H1 (cell line): ENCODE results near the gene CCL24. TPM values are rescaled to one million over a fixed set of nuclear protein-coding genes. Genes with fewer than 3 reads are reported as not detected.

Experiments used
- CTCF ChIA-PET: fragments of 300-600 bp; sonication (Branson Sonifier 250); formaldehyde crosslinking; loops from one replicate; lab custom pipeline; 2021; ENCODE audit not compliant: partially characterized antibody; lab: Charles Lee
- POLR2A ChIA-PET: fragments of 300-600 bp; sonication (Branson Sonifier 250); formaldehyde crosslinking; loops from one replicate; lab custom pipeline; 2021; ENCODE audit warnings: inconsistent platforms; ENCODE audit not compliant: partially characterized antibody; lab: Charles Lee
- DNase-seq, 2 experiments: peaks; one replicate each; pipeline versions ENCODE4 v3.0.0 to v3.0.0-alpha.2; 2010 to 2022; ENCODE audit warnings: low spot score in 2 of 2, low read depth in 1 of 2, mixed read lengths in 1 of 2
- FAIRE-seq: peaks from 2 replicates; lab custom pipeline; 2011; peaks lifted over from hg19 to GRCh38; lab: Jason Lieb, UNC
- H2AFZ ChIP-seq: 2 replicates; pipeline ENCODE4 v1.8.1; 2012; ENCODE audit warnings: low read length, inconsistent platforms
- H2AK5ac ChIP-seq: 2 replicates; pipeline ENCODE4 v1.6.1; 2013; ENCODE audit warnings: low read depth, low read length
- H2BK120ac ChIP-seq: replicated peaks from 2 replicates; pipeline ENCODE3; 2013; ENCODE audit warnings: low read depth, low read length, inconsistent platforms
- H2BK12ac ChIP-seq: 2 replicates; pipeline ENCODE4 v1.6.1; 2013; ENCODE audit warnings: low read depth, low read length
- H2BK15ac ChIP-seq: 2 replicates; pipeline ENCODE4 v1.6.1; 2013; ENCODE audit warnings: low read length
- H2BK20ac ChIP-seq: 2 replicates; pipeline ENCODE4 v1.6.1; 2013; ENCODE audit warnings: low read length
- H2BK5ac ChIP-seq: 2 replicates; pipeline ENCODE4 v1.6.1; 2013; ENCODE audit warnings: low read depth, low read length
- H3K14ac ChIP-seq: 2 replicates; pipeline ENCODE4 v1.6.1; 2013; ENCODE audit warnings: inconsistent platforms; ENCODE audit not compliant: insufficient read length
- H3K18ac ChIP-seq: 2 replicates; pipeline ENCODE4 v1.6.1; 2013; ENCODE audit warnings: low read length; ENCODE audit errors: extremely low read depth
- H3K23ac ChIP-seq: 2 replicates; pipeline ENCODE4 v1.6.1; 2013; ENCODE audit warnings: inconsistent platforms; ENCODE audit not compliant: insufficient read length
- H3K23me2 ChIP-seq: 2 replicates; pipeline ENCODE4 v1.6.1; 2013; ENCODE audit warnings: low read depth, low read length
- H3K27ac ChIP-seq: 2 replicates; pipeline ENCODE4 v1.6.1; 2011; ENCODE audit warnings: low read depth, low read length, inconsistent platforms
- H3K27me3 ChIP-seq, 4 experiments: replicated peaks in 1 of 4; 1 replicate in 1 of 4; 2 replicates in 3 of 4; pipeline versions ENCODE4 v1.6.1 to v1.8.1; 2011 to 2013; ENCODE audit warnings: low read length in 3 of 4, mild to moderate bottlenecking in 3 of 4, inconsistent platforms in 2 of 4, mixed read lengths in 2 of 4, moderate library complexity in 1 of 4; ENCODE audit not compliant: control insufficient read depth in 3 of 4, insufficient read depth in 3 of 4; ENCODE audit errors: extremely low read depth in 1 of 4
- H3K36me3 ChIP-seq, 4 experiments: 2 replicates each; pipeline versions ENCODE4 v1.6.1 to v1.8.1; 2011 to 2013; ENCODE audit warnings: mild to moderate bottlenecking in 4 of 4, low read length in 3 of 4, moderate library complexity in 2 of 4, control low read depth in 1 of 4, inconsistent platforms in 1 of 4; ENCODE audit not compliant: insufficient read depth in 4 of 4, control insufficient read depth in 2 of 4
- H3K4ac ChIP-seq: replicated peaks from 2 replicates; pipeline ENCODE3; 2013; ENCODE audit warnings: low read length, low read depth, mixed read lengths, inconsistent platforms; ENCODE audit not compliant: insufficient read length
- H3K4me1 ChIP-seq, 4 experiments: replicated peaks in 1 of 4; 1 replicate in 1 of 4; 2 replicates in 3 of 4; pipeline versions ENCODE4 v1.6.1 to v1.8.1; 2011 to 2013; ENCODE audit warnings: low read length in 3 of 4, inconsistent platforms in 2 of 4, mixed read lengths in 1 of 4; ENCODE audit not compliant: insufficient read depth in 4 of 4, control insufficient read depth in 3 of 4
- H3K4me2 ChIP-seq, 2 experiments: 2 replicates each; pipeline versions ENCODE4 v1.6.1 to v1.8.1; 2011 to 2013; ENCODE audit warnings: low read depth in 2 of 2, low read length in 2 of 2, control low read depth in 1 of 2, inconsistent platforms in 1 of 2, mild to moderate bottlenecking in 1 of 2; ENCODE audit not compliant: insufficient read depth in 1 of 2
- H3K4me3 ChIP-seq, 4 experiments: fragments of 200-600, 300-600 bp in 1 of 4; sonication (generic), shearing (Covaris generic), sonication (Bioruptor Twin) in 1 of 4; 2 replicates each; pipeline versions ENCODE4 v1.5.1 to v1.8.1; 2011 to 2016; ENCODE audit warnings: low read length in 4 of 4, low read depth in 3 of 4, control low read depth in 2 of 4, inconsistent platforms in 2 of 4, mild to moderate bottlenecking in 2 of 4, mixed read lengths in 1 of 4, moderate library complexity in 1 of 4; ENCODE audit not compliant: insufficient read depth in 2 of 4; ENCODE audit errors: extremely low read depth in 1 of 4
- H3K56ac ChIP-seq: replicated peaks from 2 replicates; pipeline ENCODE3; 2013; ENCODE audit warnings: low read depth, mild to moderate bottlenecking, mixed read lengths, low read length, inconsistent platforms; ENCODE audit not compliant: insufficient read length
- H3K79me1 ChIP-seq: 2 replicates; pipeline ENCODE4 v1.6.1; 2013; ENCODE audit warnings: low read depth, low read length, control low read depth
- H3K79me2 ChIP-seq, 2 experiments: 2 replicates each; pipeline versions ENCODE4 v1.6.1 to v1.8.1; 2012 to 2013; ENCODE audit warnings: low read length in 2 of 2, mild to moderate bottlenecking in 2 of 2, inconsistent platforms in 1 of 2; ENCODE audit not compliant: insufficient read depth in 2 of 2, control insufficient read depth in 1 of 2
- H3K9ac ChIP-seq, 4 experiments: replicated peaks in 1 of 4; 1 replicate in 1 of 4; 2 replicates in 3 of 4; pipeline versions ENCODE4 v1.6.1 to v1.8.1; 2011 to 2013; ENCODE audit warnings: low read depth in 3 of 4, low read length in 3 of 4, control low read depth in 2 of 4, mild to moderate bottlenecking in 2 of 4, moderate library complexity in 2 of 4, inconsistent platforms in 1 of 4; ENCODE audit errors: extremely low read depth in 1 of 4
- H3K9me3 ChIP-seq, 2 experiments: 2 replicates each; pipeline versions ENCODE4 v1.6.1 to v1.8.1; 2012 to 2013; ENCODE audit warnings: mild to moderate bottlenecking in 2 of 2, moderate library complexity in 2 of 2, control low read depth in 1 of 2, inconsistent platforms in 1 of 2, low read depth in 1 of 2, low read length in 1 of 2, mixed read lengths in 1 of 2; ENCODE audit not compliant: insufficient read depth in 2 of 2
- H4K20me1 ChIP-seq, 2 experiments: replicated peaks in 1 of 2; 2 replicates each; pipeline versions ENCODE3 to v1.8.1; 2011 to 2013; ENCODE audit warnings: inconsistent platforms in 2 of 2, low read length in 2 of 2, mild to moderate bottlenecking in 1 of 2; ENCODE audit not compliant: insufficient read depth in 2 of 2, control insufficient read depth in 1 of 2
- H4K5ac ChIP-seq: 2 replicates; pipeline ENCODE4 v1.6.1; 2013; ENCODE audit warnings: low read length, low read depth, mixed read lengths, inconsistent platforms; ENCODE audit not compliant: insufficient read length
- H4K8ac ChIP-seq: 2 replicates; pipeline ENCODE4 v1.8.0; 2013; ENCODE audit warnings: mild to moderate bottlenecking, moderate library complexity, low read length, inconsistent platforms; ENCODE audit not compliant: insufficient read depth; ENCODE audit errors: extremely low read depth
- H4K91ac ChIP-seq: replicated peaks from 2 replicates; pipeline ENCODE3; 2013; ENCODE audit warnings: low read length, mixed read lengths, inconsistent platforms; ENCODE audit not compliant: insufficient read length
- ATF2 ChIP-seq: IDR thresholded peaks from 2 replicates; pipeline ENCODE4 v1.6.1; 2012; ENCODE audit warnings: low read length, inconsistent platforms
- CBX5 ChIP-seq: fragments of 300-800, 300-1000 bp; sonication (generic); IDR thresholded peaks from 2 replicates; pipeline ENCODE4 v1.7.1; 2016; ENCODE audit warnings: antibody characterized with exemption, low read length, low read depth
- POLR2A ChIP-seq, 2 experiments: IDR thresholded peaks; 1 replicate in 1 of 2; 2 replicates in 1 of 2; pipeline ENCODE4 v1.6.1; 2011; ENCODE audit warnings: low read depth in 2 of 2, low read length in 2 of 2, mild to moderate bottlenecking in 2 of 2; ENCODE audit errors: control extremely low read depth in 1 of 2
- POLR2AphosphoS5 ChIP-seq: IDR thresholded peaks from 2 replicates; pipeline ENCODE4 v1.6.1; 2011; ENCODE audit warnings: low read depth, low read length
- RFX5 ChIP-seq: IDR thresholded peaks from 2 replicates; pipeline ENCODE4 v1.6.1; 2011; ENCODE audit warnings: low read depth, low read length, improper control_type of control experiment, borderline replicate concordance
- SP2 ChIP-seq: IDR thresholded peaks from 2 replicates; pipeline ENCODE4 v1.6.1; 2012; ENCODE audit warnings: mild to moderate bottlenecking, low read length, inconsistent platforms
- TAF1 ChIP-seq: IDR thresholded peaks from 2 replicates; pipeline ENCODE4 v1.6.1; 2011; ENCODE audit warnings: mild to moderate bottlenecking, low read depth, low read length
- TEAD4 ChIP-seq: IDR thresholded peaks from 2 replicates; pipeline ENCODE4 v1.6.1; 2012; ENCODE audit warnings: low read depth, low read length, inconsistent platforms, mixed read lengths
- WGBS, 2 experiments: shearing (Covaris generic) in 1 of 2; methylation state at CpG; one replicate each; pipeline versions ENCODE4 v1.1.6 to v1.1.7; 2013 to 2015; ENCODE audit warnings: low lambda C conversion rate in 2 of 2, mixed read lengths in 2 of 2, inconsistent platforms in 1 of 2, low coverage in 1 of 2, missing lambda C conversion rate in 1 of 2; ENCODE audit not compliant: insufficient replicate concordance in 2 of 2, insufficient coverage in 1 of 2, insufficient read length in 1 of 2; ENCODE audit errors: extremely low coverage in 1 of 2, missing lambda C conversion rate in 1 of 2; 5-methylcytosine and 5-hydroxymethylcytosine counted together
- polyA plus RNA-seq, 7 experiments: library from polyadenylated mRNA; depleted of rRNA in 3 of 7; stranded (reverse) in 5 of 7; unstranded in 2 of 7; fragments of >200 nt in 5 of 7; fragments of 200-250 nt in 2 of 7; gene quantifications; 1 replicate in 5 of 7; 2 replicates in 1 of 7; 4 replicates in 1 of 7; pipeline versions ENCODE4 v1.2.1 to v1.2.3, GENCODE V29; 2011 to 2013; ENCODE audit warnings: missing spikeins in 2 of 7, mixed read lengths in 2 of 7
- total RNA-seq: library from RNA; stranded (reverse); fragmentation: NEBNext Ultra II Directional; extraction: Animal tissue kit (Norgen Biotek cat#: 25700); gene quantifications from 2 replicates; pipeline ENCODE4 v1.2.1, GENCODE V29; 2021

Gene CCL24
- total and polyA plus RNA-seq, 2 of the 8 experiments (the other 6 are each of a cell fraction or from before 2014, with no cell fraction given): not detected

GRCh38 chr7:75861636-75862035 lies 48.0 kb upstream of the CCL24 start:
- Histone ChIP-seq H3K79me1 (no peaks in the 10 kb centered on the region), H3K36me3 (no peaks in the 10 kb centered on the region), H3K79me2 (no peaks in the 10 kb centered on the region), H3K4ac (no peak overlapping the region), H2BK5ac (no peak overlapping the region), H4K91ac (no peak overlapping the region), H3K4me1 (peaks cover 0 to under 1% (median under 1%) of the 10 kb centered on the region in 4 experiments; a peak in 3 of 7 replicates), H2BK20ac (no peak overlapping the region), H3K27me3 (no peaks in the 10 kb centered on the region), H3K23me2 (no peaks in the 10 kb centered on the region), H3K18ac (no peak overlapping the region), H3K23ac (no peak overlapping the region), H3K9me3 (no peaks in the 10 kb centered on the region), H3K56ac (no peak overlapping the region), H4K8ac (no peak overlapping the region), H3K4me2 (no peak overlapping the region), H2AFZ (no peak overlapping the region), H4K5ac (no peak overlapping the region), H4K20me1 (no peaks in the 10 kb centered on the region), H2BK12ac (no peak overlapping the region), H3K14ac (no peak overlapping the region), H2BK15ac (no peak overlapping the region), H3K4me3 (no peak overlapping the region), H3K9ac (no peak overlapping the region), H2AK5ac (no peak overlapping the region), H2BK120ac (no peak overlapping the region), H3K27ac (no peak overlapping the region)
- POLR2A ChIA-PET: interaction anchor here (0.6 kb wide), 1 partner anchor 9 kb away, joined by 3 read pairs; no protein-coding TSS in a partner anchor
- DNase-seq (no peak), FAIRE-seq (no peak)
- WGBS, 2 experiments: 88% methylated on average over 4 of the region's 4 CpGs; no CpG with 5 or more reads in 1 of the 2 experiments
- TF ChIP-seq POLR2A (IDR thresholded peaks at IDR 0.05; ENCODE audit: control extremely low read depth in 1 of 2, low read depth in 2 of 2, low read length in 2 of 2) (no peak), ATF2 (no peak), RFX5 (no peak), CBX5 (no peak), POLR2AphosphoS5 (no peak), TAF1 (no peak), TEAD4 (no peak), SP2 (no peak)
- CTCF ChIA-PET: interaction anchor here (0.6 to 1.4 kb wide), 3 partner anchors 110 to 316 kb away, joined by 3 to 4 read pairs (median 3); no protein-coding TSS in a partner anchor
